ENCODE measurements around the gene KRT37.
"Not testable (repeated sequence)": the region's sequence is repeated elsewhere in the genome, so short reads cannot be mapped to it uniquely, and the experiment has no call there.

KRT37 gene

GRCh38 chr17:41387670-41388069 lies 36.7 kb downstream of the KRT37 start:
- CTCF ChIA-PET = interaction anchor here (1.0 to 1.2 kb wide), 2 partner anchors 9 to 12 kb away, joined by 3 read pairs; no protein-coding TSS in a partner anchor

DNA sequence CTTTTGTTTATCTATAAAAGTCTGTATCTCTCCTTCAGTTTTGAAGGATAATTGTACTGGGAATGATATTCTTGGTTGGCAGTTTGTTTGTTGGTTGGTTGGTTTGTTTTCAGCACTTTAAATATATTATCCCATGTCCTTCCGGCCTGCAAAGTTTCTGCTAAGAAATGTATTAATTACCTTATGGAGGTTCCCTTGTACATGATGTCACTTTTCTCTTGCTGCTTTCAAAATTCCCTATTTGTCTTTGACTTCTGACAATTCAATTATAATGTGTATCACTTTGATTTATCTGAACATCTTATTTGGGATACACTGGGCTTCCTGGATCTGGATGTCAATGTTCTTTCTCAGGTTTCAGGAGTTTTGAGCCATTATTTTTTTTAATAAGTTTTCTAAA lies 38.2 kb downstream of the KRT37 start:
- ChIA-PET POLR2A (no interaction called here), CTCF (no interaction called here)
- DNase-seq (ENCODE audit: extremely low spot score) = no peak
- TF ChIP-seq CTCF (IDR thresholded peaks at IDR 0.05; ENCODE audit: control extremely low read depth, extremely low read depth, low read depth, missing control alignments) = no peak

More at GRCh38 chr17:41387670-41388069, 36.7 kb downstream of the KRT37 start:
- TF ChIP-seq CTCF (IDR thresholded peaks at IDR 0.05; ENCODE audit: control extremely low read depth, extremely low read depth, low read depth, missing control alignments) = no peak
- POLR2A ChIA-PET = no interaction called here
- DNase-seq (ENCODE audit: extremely low spot score) = no peak

DNA sequence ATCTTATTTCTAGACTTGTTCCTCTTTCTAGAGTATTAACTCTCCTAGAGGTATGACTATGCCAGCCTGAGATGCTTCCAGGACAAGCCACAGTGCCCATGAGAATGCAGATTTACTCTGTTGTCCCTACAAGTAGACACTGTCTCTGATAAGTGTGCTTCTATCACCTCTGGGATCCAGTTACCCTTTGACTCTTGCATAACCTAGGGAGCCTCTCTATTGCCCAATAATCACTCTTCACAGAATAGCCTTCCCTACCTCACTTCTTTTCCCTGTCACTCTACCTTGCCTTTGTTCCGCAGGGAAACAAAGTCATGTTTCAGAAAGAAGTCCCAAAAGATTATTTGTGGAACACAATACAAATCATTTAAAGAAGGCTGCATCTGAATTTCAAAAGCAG lies 40.7 kb downstream of the KRT37 start:
- ChIA-PET CTCF (interaction anchor here (1.2 kb wide), 1 partner anchor 9 kb away, joined by 3 read pairs; no protein-coding TSS in a partner anchor), POLR2A (no interaction called here)
- no peak for DNase-seq (ENCODE audit: extremely low spot score)
- TF ChIP-seq CTCF (IDR thresholded peaks at IDR 0.05; ENCODE audit: control extremely low read depth, extremely low read depth, low read depth, missing control alignments) = no peak

DNA sequence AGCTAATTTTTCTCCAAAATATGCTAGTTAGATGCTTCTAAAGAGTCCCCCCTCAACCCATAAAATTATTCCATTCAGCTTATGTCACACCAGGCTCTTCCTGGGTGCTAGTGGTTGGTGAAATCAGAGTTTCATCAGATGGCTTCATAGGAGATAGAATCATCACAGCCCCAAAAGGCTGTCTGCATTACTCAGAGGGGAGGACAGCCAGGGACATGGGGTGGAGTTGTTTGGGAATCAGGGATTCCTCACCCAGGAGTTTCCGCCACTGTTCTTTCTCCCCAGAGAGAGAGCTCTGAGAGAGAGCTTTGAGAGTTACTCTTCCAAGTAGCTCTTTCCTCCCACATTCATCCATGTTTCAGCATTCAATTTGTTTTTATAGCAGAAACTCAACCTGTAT lies 42.0 kb downstream of the KRT37 start:
- ChIA-PET POLR2A (no interaction called here), CTCF (no interaction called here)
- TF ChIP-seq CTCF (IDR thresholded peaks at IDR 0.05; ENCODE audit: control extremely low read depth, extremely low read depth, low read depth, missing control alignments) = no peak
- DNase-seq (ENCODE audit: extremely low spot score) = no peak

- DNase-seq (ENCODE audit: extremely low spot score); CTCF ChIA-PET; POLR2A ChIA-PET: not testable (repeated sequence)
These were observed 42.4 kb downstream of the KRT37 start, which contains the start of gene KRT34 for GRCh38 chr17:41381943-41382342. Gene KRT34 (minus strand): TSS chr17:41382306. CDS start chr17:41382246, 60 bp downstream.

DNA sequence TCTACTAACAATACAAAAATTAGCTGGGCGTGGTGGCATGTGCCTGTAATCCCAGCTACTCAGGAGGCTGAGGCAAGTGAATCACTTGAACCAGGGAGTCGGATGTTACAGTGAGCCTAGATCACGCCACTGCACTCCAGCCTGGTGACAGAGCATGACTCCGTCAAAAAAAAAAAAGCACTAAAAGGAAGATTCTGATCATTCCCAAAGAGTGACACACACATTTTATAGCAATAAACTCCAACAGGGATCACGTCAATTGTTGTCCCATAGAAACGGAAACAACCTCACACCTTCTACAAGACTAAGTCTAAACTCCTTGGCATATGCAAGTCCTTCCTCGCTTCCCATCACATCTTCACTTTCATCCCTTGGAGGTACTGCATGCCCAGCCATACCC lies 44.3 kb downstream of the KRT37 start:
- POLR2A ChIA-PET; CTCF ChIA-PET; DNase-seq (ENCODE audit: extremely low spot score): not testable (repeated sequence)

- TF ChIP-seq CTCF (IDR thresholded peaks at IDR 0.05; ENCODE audit: control extremely low read depth, extremely low read depth, low read depth, missing control alignments) = no peak
- no peak for DNase-seq (ENCODE audit: extremely low spot score)
- ChIA-PET CTCF (interaction anchor here (1.9 kb wide), 1 partner anchor 171 kb away, joined by 4 read pairs; no protein-coding TSS in a partner anchor), POLR2A (interaction anchor here (0.5 kb wide), 1 partner anchor 324 kb away, joined by 3 read pairs; no protein-coding TSS in a partner anchor)
These were observed 46.8 kb downstream of the KRT37 start for GRCh38 chr17:41377546-41377945.
